ENCODE results near the gene JAKMIP2.
"Not testable (repeated sequence)": the region's sequence is repeated elsewhere in the genome, so short reads cannot be mapped to it uniquely, and the experiment has no call there.

Gene JAKMIP2

DNA sequence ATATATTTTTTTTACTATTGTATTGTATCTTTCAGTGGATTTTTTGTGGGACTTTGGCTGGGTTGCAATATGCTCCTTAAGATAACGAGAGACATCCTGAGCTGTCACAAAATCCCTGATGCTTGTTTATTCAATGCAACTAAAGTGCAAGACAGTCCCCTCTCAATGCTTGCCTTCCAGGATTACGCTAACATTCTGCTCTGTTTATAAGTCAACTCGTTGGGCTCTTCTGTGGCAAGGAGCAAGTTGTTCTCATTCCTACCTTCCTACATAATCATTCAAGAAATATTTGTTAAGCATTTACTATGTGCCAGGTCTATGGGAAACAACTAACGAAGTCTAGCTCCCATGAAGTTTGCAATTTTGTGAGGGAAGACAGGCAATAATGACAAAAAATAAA, 40.4 kb downstream of the JAKMIP2 start:
- Histone ChIP-seq H3K4me2 (ENCODE audit: low read length) (no peak overlapping the region), H3K9ac (ENCODE audit: low read depth, low read length) (no peak overlapping the region), H3K4me3 (ENCODE audit: low read length) (no peak overlapping the region), H3K9me3 (replicated peaks; ENCODE audit: low read length) (no peaks in the 10 kb centered on the region), H3K36me3 (ENCODE audit: insufficient read depth, low read length) (no peaks in the 10 kb centered on the region), H3K27me3 (ENCODE audit: control insufficient read depth, insufficient read depth, low read length) (no peaks in the 10 kb centered on the region), H3K4me1 (ENCODE audit: control insufficient read depth, insufficient read depth, low read length) (peaks cover 5% of the 10 kb centered on the region)

DNA sequence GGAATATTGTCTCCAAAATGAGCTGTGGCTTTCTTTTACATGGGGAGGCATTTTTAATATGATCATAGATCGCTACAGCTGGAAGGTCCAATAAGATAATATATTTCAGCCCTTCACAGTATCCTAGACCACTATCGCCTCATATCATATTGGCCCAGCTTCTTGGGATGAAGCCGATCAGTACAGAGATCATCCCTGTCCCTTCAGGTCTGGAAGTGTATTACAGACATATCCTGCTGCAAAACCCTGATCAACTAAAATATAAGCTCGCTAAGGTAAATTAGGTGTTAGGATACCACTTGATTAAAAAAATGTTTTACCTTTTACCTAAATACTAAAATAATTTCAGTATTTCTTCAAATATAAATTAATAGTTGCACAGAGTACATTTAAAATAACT, 41.7 kb downstream of the JAKMIP2 start:
- H3K4me1 ChIP-seq (ENCODE audit: control insufficient read depth, insufficient read depth, low read length) = no peaks in the 10 kb centered on the region
- H3K9ac ChIP-seq (ENCODE audit: low read depth, low read length) = no peak overlapping the region
- H3K4me3 ChIP-seq (ENCODE audit: low read length) = no peak overlapping the region
- H3K9me3 ChIP-seq (replicated peaks; ENCODE audit: low read length) = no peaks in the 10 kb centered on the region
- H3K27me3 ChIP-seq (ENCODE audit: control insufficient read depth, insufficient read depth, low read length) = no peaks in the 10 kb centered on the region
- H3K4me2 ChIP-seq (ENCODE audit: low read length) = no peak overlapping the region
- H3K36me3 ChIP-seq (ENCODE audit: insufficient read depth, low read length) = no peaks in the 10 kb centered on the region

DNA sequence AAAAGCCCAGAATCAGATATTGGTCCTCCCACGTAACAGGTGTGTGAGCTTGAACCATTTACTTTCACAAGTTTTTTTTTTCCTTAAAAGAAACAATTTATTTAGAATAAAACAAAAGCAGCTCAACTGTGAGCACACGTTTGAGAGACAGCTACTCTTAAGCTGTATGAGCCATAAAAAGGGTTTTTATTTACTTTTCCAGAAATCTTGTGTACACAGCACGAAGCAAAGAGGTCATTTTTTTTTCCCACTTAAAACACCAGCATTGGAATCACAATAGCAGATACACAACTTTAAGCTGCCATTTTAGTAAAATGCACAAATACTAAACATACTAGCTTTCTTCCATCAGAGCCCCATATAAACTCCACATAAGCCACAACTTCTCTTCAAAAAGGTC, 44.6 kb downstream of the JAKMIP2 start:
- Histone ChIP-seq H3K4me3 (ENCODE audit: low read length) (no peak overlapping the region), H3K9ac (ENCODE audit: low read depth, low read length) (no peak overlapping the region), H3K27me3 (ENCODE audit: control insufficient read depth, insufficient read depth, low read length) (no peaks in the 10 kb centered on the region), H3K4me1 (ENCODE audit: control insufficient read depth, insufficient read depth, low read length) (no peaks in the 10 kb centered on the region), H3K36me3 (ENCODE audit: insufficient read depth, low read length) (no peaks in the 10 kb centered on the region), H3K4me2 (ENCODE audit: low read length) (no peak overlapping the region), H3K9me3 (replicated peaks; ENCODE audit: low read length) (no peaks in the 10 kb centered on the region)

DNA sequence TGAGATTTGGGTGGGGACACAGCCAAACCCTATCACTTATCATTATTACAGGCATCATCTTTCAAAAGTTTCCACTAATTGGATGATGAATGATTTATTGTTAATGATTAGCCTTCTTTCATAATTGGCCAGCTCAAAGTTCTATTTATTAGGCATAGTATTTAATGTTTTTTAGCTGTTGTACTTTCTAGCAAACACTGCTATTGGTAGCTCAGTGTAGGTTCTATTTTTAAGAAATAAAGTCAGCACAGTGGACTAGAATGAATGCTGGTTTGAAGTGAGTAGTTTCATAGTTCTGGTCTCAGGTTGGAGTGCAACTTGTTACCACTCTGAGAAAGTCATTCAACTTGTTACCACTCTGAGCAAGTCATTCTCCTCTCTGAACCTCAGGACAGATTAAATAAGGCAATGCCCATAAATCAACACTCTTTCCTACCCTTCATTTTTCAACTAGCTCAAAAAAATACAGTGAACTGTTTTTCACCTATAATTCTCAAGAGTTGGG, 46.9 kb downstream of the JAKMIP2 start:
- Histone ChIP-seq H3K4me1 (ENCODE audit: control insufficient read depth, insufficient read depth, low read length) (no peaks in the 10 kb centered on the region), H3K4me3 (ENCODE audit: low read length) (no peak overlapping the region), H3K27me3 (ENCODE audit: control insufficient read depth, insufficient read depth, low read length) (peaks cover 2% of the 10 kb centered on the region), H3K36me3 (ENCODE audit: insufficient read depth, low read length) (no peaks in the 10 kb centered on the region), H3K9ac (ENCODE audit: low read depth, low read length) (no peak overlapping the region), H3K4me2 (ENCODE audit: low read length) (no peak overlapping the region), H3K9me3 (replicated peaks; ENCODE audit: low read length) (no peaks in the 10 kb centered on the region)

DNA sequence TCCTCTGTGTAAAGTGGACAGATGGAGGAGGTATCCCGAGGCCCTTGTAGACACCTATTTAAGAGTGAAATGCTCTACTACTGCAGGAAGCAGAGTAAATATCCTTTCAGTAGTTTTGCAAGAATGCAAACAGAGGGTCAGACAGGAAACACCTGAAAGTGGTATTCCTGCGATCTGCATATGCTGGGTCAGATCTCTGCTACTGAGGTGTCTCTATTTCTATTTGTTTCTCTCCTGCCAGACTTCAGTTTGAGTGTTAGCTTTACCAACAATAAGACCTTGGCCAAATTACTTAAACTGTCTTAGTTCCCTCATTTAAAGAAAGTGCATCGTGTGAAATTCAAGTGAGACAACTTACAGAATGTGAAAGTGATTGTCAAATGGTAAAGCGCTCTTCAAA, 47.6 kb downstream of the JAKMIP2 start:
- H3K36me3 ChIP-seq (ENCODE audit: insufficient read depth, low read length) = no peaks in the 10 kb centered on the region

DNA sequence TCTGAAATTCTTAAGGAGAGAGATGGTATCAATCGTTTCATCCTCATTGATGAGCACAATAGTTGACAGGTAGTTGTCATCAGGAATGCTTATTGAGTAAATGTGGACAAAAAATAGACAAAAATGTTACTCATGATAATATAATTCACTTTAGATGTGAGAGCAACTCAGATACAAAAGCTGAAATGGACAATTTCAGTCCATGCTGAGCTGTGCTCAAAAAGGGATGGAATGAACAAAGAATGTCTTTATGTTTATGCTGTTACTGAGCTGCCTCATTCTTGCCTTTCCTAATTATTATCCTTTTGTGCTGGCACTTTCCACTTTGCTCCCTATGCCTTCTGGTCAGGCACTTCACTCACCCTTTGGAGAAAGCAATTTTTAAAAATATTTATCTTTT, 49.5 kb downstream of the JAKMIP2 start:
- Histone ChIP-seq H3K4me1 (ENCODE audit: control insufficient read depth, insufficient read depth, low read length) (no peaks in the 10 kb centered on the region), H3K9me3 (replicated peaks; ENCODE audit: low read length) (no peaks in the 10 kb centered on the region), H3K4me3 (ENCODE audit: low read length) (no peak overlapping the region), H3K27me3 (ENCODE audit: control insufficient read depth, insufficient read depth, low read length) (peaks cover 2% of the 10 kb centered on the region), H3K4me2 (ENCODE audit: low read length) (no peak overlapping the region), H3K36me3 (ENCODE audit: insufficient read depth, low read length) (no peaks in the 10 kb centered on the region), H3K9ac (ENCODE audit: low read depth, low read length) (no peak overlapping the region)

More for the DNA sequence above, 47.6 kb downstream of the JAKMIP2 start:
- Histone ChIP-seq H3K4me1 (ENCODE audit: control insufficient read depth, insufficient read depth, low read length) (no peaks in the 10 kb centered on the region), H3K9ac (ENCODE audit: low read depth, low read length) (no peak overlapping the region), H3K9me3 (replicated peaks; ENCODE audit: low read length) (no peaks in the 10 kb centered on the region), H3K27me3 (ENCODE audit: control insufficient read depth, insufficient read depth, low read length) (peaks cover 2% of the 10 kb centered on the region), H3K4me3 (ENCODE audit: low read length) (no peak overlapping the region), H3K4me2 (ENCODE audit: low read length) (no peak overlapping the region)

DNA sequence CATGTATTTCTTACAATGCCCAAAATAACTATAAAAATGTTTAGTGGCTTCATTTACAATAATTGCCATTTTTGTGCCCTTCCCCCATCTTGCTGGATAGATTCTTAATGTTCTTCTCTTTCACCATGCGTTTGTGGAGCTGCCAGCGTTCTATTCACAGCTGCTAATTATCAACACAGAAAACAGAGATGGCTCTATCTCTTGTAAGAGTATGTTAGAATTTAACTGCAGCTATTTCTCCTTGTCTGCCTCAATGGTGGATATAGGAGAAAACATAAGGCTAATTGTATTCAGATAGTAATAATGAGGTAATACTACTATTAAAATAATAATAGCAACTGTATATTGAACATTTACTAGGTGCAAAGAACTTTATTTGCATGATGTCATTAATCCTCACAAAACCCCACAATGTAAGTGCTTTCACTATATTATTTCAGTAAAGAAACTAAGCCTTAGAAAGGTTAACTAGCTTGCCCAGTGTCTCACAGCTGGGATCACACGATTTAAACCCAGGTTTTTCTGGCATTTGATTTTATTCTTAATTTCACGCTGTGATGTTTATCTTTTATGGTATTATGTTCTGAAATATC, 50.1 kb downstream of the JAKMIP2 start:
- Histone ChIP-seq H3K4me2 (ENCODE audit: low read length) (no peak overlapping the region), H3K9me3 (replicated peaks; ENCODE audit: low read length) (no peaks in the 10 kb centered on the region), H3K36me3 (ENCODE audit: insufficient read depth, low read length) (no peaks in the 10 kb centered on the region), H3K4me1 (ENCODE audit: control insufficient read depth, insufficient read depth, low read length) (no peaks in the 10 kb centered on the region), H3K9ac (ENCODE audit: low read depth, low read length) (no peak overlapping the region), H3K27me3 (ENCODE audit: control insufficient read depth, insufficient read depth, low read length) (peaks cover 2% of the 10 kb centered on the region), H3K4me3 (ENCODE audit: low read length) (no peak overlapping the region)

DNA sequence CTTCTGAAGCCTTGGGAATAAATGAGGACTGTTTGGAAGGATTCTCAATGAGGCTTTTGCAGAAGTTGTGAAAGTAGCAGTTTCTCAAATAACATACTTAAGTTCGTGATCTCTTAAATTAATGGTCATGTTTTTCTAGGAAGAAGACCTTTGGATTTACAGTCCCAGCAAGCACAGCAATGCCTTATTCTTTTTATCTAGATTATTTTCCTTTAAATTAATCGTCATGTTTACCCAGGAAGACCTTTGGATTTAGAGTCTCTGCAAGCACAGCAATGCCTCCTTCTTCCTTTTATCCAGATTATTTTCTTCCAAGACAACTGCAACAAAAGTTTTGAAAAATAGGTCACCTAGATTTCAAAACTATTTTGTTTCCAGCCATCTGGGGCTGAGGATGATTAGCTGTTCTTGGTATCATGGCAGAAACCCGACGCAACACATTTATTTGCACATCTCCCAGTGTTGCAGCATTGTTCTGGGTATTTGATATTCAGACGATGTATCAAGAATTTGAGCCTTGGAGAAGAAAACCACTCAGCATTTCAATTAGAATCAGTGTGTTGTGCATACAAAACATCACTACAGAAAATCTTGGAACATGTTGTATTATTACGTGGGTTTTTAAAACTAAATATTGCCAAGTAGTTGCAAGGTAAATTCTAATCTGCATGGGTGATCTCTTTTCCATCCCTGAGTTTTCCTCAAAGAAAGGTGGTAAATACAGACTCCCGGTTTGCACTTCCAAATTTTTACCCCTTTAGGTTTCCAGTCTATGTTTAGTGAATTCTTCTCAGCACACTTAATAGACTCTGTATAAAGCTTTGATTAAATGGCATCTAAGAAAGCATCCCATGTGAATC, 50.9 kb downstream of the JAKMIP2 start:
- no peaks in the 10 kb centered on the region for H3K36me3 ChIP-seq (ENCODE audit: insufficient read depth, low read length)
- H3K4me2 ChIP-seq (ENCODE audit: low read length) = no peak overlapping the region
- no peaks in the 10 kb centered on the region for H3K4me1 ChIP-seq (ENCODE audit: control insufficient read depth, insufficient read depth, low read length)
- no peak overlapping the region for H3K4me3 ChIP-seq (ENCODE audit: low read length)
- peaks cover 2% of the 10 kb centered on the region for H3K27me3 ChIP-seq (ENCODE audit: control insufficient read depth, insufficient read depth, low read length)
- no peak overlapping the region for H3K9ac ChIP-seq (ENCODE audit: low read depth, low read length)
- no peaks in the 10 kb centered on the region for H3K9me3 ChIP-seq (replicated peaks; ENCODE audit: low read length)

DNA sequence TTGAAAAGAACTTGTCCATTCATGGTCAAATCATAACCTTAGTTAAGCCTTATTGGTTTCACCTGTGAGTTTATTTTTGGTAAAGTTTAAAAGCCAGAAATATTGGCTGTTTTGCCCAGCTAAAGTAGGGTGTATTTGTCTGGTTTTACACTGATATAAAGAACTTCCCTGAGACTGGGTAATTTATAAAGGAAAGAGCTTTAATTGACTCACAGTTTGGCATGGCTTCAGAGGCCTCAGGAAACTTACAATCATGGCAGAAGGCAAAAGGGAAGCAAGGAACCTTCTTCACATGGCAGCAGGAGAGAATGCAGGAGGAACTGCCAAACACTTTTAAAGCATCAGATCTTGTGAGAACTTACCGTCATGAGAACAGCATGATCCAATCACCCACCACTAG, 55.3 kb downstream of the JAKMIP2 start:
- H3K4me2 ChIP-seq (ENCODE audit: low read length) = no peak overlapping the region
- no peaks in the 10 kb centered on the region for H3K9me3 ChIP-seq (replicated peaks; ENCODE audit: low read length)
- H3K4me3 ChIP-seq (ENCODE audit: low read length) = no peak overlapping the region
- no peaks in the 10 kb centered on the region for H3K36me3 ChIP-seq (ENCODE audit: insufficient read depth, low read length)
- H3K4me1 ChIP-seq (ENCODE audit: control insufficient read depth, insufficient read depth, low read length) = no peaks in the 10 kb centered on the region
- H3K27me3 ChIP-seq (ENCODE audit: control insufficient read depth, insufficient read depth, low read length) = peaks cover 2% of the 10 kb centered on the region
- no peak overlapping the region for H3K9ac ChIP-seq (ENCODE audit: low read depth, low read length)

DNA sequence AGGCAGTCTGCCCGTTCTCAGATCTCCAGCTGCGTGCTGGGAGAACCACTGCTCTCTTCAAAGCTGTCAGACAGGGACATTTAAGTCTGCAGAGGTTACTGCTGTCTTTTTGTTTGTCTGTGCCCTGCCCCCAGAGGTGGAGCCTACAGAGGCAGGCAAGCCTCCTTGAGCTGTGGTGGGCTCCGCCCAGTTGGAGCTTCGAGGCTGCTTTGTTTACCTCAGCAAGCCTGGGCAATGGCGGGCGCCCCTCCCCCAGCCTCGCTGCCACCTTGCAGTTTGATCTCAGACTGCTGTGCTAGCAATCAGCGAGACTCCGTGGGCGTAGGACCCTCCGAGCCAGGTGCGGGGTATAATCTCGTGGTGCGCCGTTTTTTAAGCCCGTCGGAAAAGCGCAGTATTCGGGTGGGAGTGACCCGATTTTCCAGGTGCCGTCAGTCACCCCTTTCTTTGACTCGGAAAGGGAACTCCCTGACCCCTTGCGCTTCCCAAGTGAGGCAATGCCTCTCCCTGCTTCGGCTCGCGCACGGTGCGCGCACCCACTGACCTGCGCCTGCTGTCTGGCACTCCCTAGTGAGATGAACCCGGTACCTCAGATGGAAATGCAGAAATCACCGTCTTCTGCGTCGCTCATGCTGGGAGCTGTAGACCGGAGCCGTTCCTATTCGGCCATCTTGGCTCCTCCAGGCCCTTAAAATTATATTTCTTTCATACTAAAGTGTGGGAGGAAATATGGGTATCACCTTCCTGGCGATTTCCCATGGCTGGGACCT, 61.2 kb downstream of the JAKMIP2 start:
- H3K4me1 ChIP-seq (ENCODE audit: control insufficient read depth, insufficient read depth, low read length); H3K4me3 ChIP-seq (ENCODE audit: low read length); H3K9ac ChIP-seq (ENCODE audit: low read depth, low read length); H3K36me3 ChIP-seq (ENCODE audit: insufficient read depth, low read length); H3K9me3 ChIP-seq (replicated peaks; ENCODE audit: low read length); H3K4me2 ChIP-seq (ENCODE audit: low read length); H3K27me3 ChIP-seq (ENCODE audit: control insufficient read depth, insufficient read depth, low read length): not testable (repeated sequence)

DNA sequence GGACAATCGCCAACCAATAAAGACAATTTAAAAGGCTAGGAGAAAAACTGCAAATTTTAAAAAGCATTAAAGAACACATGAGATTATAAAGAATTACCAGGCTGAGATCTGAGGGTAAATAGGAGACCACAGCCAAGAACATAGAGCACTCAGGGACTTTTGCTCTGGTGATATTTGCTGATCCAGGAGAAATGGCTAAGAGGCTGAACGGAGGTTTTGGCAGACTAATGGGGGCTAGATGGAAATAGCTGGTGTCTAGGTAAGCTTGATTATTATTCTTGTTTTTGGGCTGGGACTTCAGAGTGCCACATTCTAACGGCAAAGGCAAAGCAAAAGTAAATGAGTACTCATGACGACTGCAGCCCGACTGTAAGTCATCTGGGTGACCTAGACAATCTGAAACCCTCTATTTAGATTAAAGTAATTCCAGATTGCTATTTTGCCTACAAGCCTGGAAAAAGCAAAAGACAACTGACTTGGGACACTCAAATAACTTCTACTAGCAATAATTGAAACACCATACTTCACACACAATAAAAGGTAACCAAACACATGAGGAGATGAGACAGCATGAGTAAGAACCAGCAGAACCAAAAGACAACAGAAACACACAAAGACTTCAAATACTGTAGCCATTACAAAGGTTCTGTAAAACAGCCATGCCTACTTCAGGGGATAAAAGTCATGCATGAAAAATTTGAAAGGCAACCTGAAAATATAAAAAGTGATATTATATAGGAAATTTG, 68.8 kb downstream of the JAKMIP2 start:
- no peak overlapping the region for H3K4me2 ChIP-seq (ENCODE audit: low read length)
- no peaks in the 10 kb centered on the region for H3K4me1 ChIP-seq (ENCODE audit: control insufficient read depth, insufficient read depth, low read length)
- H3K9ac ChIP-seq (ENCODE audit: low read depth, low read length) = no peak overlapping the region
- no peaks in the 10 kb centered on the region for H3K36me3 ChIP-seq (ENCODE audit: insufficient read depth, low read length)
- no peak overlapping the region for H3K4me3 ChIP-seq (ENCODE audit: low read length)
- no peaks in the 10 kb centered on the region for H3K27me3 ChIP-seq (ENCODE audit: control insufficient read depth, insufficient read depth, low read length)
- H3K9me3 ChIP-seq (replicated peaks; ENCODE audit: low read length) = no peaks in the 10 kb centered on the region

Data from skeletal muscle satellite cell (primary cell).